ENCODE results near the gene GAB2.

Gene GAB2

DNA sequence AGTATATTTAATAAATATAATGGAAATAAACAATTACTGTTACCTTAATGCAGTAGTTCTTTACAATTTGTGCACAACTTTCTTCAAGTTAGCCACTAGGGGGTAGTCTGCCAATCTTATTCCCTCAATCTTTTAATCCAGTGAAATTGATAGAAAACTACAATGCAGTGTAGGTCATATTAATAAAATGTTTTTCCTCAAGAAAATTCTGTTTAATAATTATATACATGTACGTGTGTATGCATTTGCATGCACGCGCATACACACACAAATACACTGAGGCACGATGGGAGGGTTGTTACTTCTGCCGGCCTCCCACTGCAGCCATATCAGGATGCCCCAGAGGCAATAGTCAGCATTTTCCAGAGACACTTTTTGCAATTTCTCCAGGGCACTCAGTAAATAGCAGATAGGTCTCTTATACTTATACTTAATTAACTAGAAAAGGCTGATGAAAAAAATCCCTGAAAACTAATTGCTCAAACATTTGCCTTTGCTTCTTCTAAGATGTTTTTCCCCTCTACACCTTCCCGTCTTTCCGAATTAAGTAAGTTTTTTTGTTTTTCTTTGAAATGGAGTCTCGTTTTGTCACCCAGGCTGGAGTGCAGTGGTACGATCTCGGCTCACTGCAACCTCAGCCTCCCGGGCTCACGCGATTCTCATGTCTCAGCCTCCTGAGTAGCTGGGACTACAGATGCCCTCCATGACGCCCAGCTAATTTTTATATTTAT lies 3.1 kb downstream of the GAB2 start:
- Histone ChIP-seq H3K9ac (ENCODE audit: low read length) (no peak overlapping the region), H3K4me3 (ENCODE audit: low read length) (no peak overlapping the region), H3K9me3 (ENCODE audit: control insufficient read depth, low read length) (no peaks in the 10 kb centered on the region), H3K4me1 (ENCODE audit: control insufficient read depth, insufficient read depth, low read length) (peaks cover 8% of the 10 kb centered on the region), H3K36me3 (ENCODE audit: control insufficient read depth, insufficient read depth, low read length) (no peaks in the 10 kb centered on the region), H3K27me3 (ENCODE audit: control insufficient read depth, insufficient read depth, low read length) (no peaks in the 10 kb centered on the region)

DNA sequence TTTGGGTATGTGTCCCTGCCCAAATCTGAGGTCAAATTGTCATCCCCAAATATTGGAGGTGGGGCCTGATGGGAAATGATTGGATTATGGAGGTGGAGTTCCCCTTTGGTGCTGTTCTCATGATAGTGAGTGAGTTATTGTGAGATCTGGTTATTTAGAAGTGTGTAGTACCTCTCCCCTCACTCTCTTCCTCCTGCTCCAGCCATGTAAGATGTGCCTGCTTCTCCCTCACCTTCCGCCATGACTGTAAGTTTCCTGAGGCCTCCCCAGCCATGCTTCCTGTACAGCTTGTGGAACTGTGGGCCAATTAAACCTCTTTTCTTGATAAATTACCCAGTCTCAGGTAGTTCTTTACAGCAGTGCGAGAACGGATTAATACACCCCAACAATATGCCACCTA lies 9.0 kb downstream of the GAB2 start:
- no peaks in the 10 kb centered on the region for H3K36me3 ChIP-seq (ENCODE audit: control insufficient read depth, insufficient read depth, low read length)
- no peaks in the 10 kb centered on the region for H3K27me3 ChIP-seq (ENCODE audit: control insufficient read depth, insufficient read depth, low read length)
- H3K9me3 ChIP-seq (ENCODE audit: control insufficient read depth, low read length): no peaks in the 10 kb centered on the region
- no peak overlapping the region for H3K4me3 ChIP-seq (ENCODE audit: low read length)
- H3K9ac ChIP-seq (ENCODE audit: low read length): no peak overlapping the region
- H3K4me1 ChIP-seq (ENCODE audit: control insufficient read depth, insufficient read depth, low read length): peaks cover 4% of the 10 kb centered on the region

DNA sequence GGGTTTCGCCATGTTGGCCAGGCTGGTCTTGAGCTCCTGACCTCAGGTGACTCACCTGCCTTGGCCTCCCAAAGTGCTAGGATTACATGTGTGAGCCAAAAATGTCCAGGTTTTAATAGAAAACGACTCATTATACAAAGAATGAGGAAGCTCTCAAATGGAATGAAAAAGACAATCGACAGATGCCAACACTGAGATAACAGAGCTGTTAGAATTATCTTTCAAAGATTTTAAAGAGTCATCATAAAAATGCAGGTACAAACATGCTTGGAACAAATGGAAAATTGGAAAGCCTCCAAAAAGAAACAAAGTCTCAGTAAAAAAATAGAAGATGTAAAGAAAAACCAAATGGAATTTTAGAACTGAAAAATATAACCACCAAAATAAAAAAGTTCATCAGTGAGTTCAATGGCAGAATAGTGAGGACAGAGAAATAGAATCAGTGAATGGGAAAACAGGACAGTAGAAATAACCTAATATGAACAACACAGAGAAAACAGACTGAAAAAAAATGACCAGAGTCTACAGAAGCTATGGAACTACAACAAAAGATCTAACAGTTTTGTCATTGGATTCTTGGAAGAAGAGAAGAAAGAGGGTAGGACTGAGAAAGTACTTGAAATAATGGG lies 10.9 kb downstream of the GAB2 start:
- peaks cover 13% of the 10 kb centered on the region for H3K4me1 ChIP-seq (ENCODE audit: control insufficient read depth, insufficient read depth, low read length)
- no peaks in the 10 kb centered on the region for H3K9me3 ChIP-seq (ENCODE audit: control insufficient read depth, low read length)
- no peaks in the 10 kb centered on the region for H3K36me3 ChIP-seq (ENCODE audit: control insufficient read depth, insufficient read depth, low read length)
- H3K27me3 ChIP-seq (ENCODE audit: control insufficient read depth, insufficient read depth, low read length): no peaks in the 10 kb centered on the region
- no peak overlapping the region for H3K9ac ChIP-seq (ENCODE audit: low read length)
- no peak overlapping the region for H3K4me3 ChIP-seq (ENCODE audit: low read length)

DNA sequence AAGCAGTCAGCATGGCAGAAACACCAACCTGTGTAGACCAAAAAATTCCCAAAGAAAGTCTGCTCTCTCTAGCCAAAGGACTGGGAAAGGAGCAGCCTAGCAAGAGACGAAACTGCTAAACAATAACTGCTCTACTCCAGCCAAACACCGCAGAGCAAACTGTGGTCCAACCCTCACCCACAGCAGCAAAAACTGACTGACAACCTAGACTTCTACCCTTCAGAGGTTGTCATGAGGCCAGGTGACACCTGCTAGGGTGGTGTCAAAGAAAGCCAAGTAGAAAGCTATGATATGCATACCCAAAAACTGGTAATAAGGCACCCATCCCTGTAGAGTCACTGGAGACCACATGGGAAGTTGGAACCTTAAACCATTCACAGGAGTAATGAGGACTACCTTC lies 11.8 kb downstream of the GAB2 start:
- Histone ChIP-seq H3K4me1 (ENCODE audit: control insufficient read depth, insufficient read depth, low read length) (peaks cover 13% of the 10 kb centered on the region), H3K27me3 (ENCODE audit: control insufficient read depth, insufficient read depth, low read length) (no peaks in the 10 kb centered on the region), H3K9ac (ENCODE audit: low read length) (no peak overlapping the region), H3K9me3 (ENCODE audit: control insufficient read depth, low read length) (no peaks in the 10 kb centered on the region), H3K4me3 (ENCODE audit: low read length) (no peak overlapping the region), H3K36me3 (ENCODE audit: control insufficient read depth, insufficient read depth, low read length) (no peaks in the 10 kb centered on the region)

DNA sequence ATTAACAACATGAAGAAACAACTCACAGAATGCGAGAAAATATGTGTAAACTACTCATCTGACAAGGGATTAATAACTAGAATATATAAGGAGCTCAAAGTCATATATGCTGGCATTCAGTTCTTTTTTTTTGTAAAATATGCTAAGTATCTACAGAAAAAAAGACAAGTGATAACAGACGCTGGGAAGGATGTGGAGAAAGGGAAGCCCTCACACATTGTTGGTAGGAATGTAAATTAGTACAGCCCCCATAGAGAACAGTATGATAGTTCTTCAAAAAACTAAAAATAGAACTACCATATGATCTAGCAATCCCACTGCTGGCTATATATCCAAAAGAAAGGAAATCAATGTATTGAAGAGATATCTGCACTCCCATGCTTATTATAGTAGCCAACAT lies 13.8 kb downstream of the GAB2 start:
- H3K9me3 ChIP-seq (ENCODE audit: control insufficient read depth, low read length): no peaks in the 10 kb centered on the region
- H3K36me3 ChIP-seq (ENCODE audit: control insufficient read depth, insufficient read depth, low read length): no peaks in the 10 kb centered on the region
- H3K27me3 ChIP-seq (ENCODE audit: control insufficient read depth, insufficient read depth, low read length): no peaks in the 10 kb centered on the region
- H3K4me1 ChIP-seq (ENCODE audit: control insufficient read depth, insufficient read depth, low read length): peaks cover 13% of the 10 kb centered on the region
- no peak overlapping the region for H3K9ac ChIP-seq (ENCODE audit: low read length)
- H3K4me3 ChIP-seq (ENCODE audit: low read length): no peak overlapping the region

DNA sequence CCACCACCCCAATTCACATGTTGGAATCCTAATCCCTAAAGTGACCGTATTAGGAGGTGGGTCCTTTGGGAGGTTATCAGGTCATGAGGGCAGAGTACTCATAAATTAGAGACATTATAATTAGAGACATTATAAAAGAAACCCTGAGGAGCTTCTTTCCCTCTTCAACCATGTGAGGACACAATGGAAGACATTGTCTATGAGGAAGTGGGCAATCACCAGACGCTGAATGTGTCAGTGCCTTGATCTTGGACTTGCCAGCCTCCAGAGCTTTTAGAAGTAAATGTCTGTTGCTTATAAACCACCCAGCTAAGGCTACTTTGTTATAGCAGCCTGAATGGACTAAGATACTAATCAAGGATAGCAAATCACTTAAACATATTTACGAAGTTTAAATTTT lies 14.8 kb downstream of the GAB2 start:
- no peak overlapping the region for H3K4me3 ChIP-seq (ENCODE audit: low read length)
- H3K9ac ChIP-seq (ENCODE audit: low read length): no peak overlapping the region
- no peaks in the 10 kb centered on the region for H3K9me3 ChIP-seq (ENCODE audit: control insufficient read depth, low read length)
- H3K27me3 ChIP-seq (ENCODE audit: control insufficient read depth, insufficient read depth, low read length): no peaks in the 10 kb centered on the region
- H3K36me3 ChIP-seq (ENCODE audit: control insufficient read depth, insufficient read depth, low read length): no peaks in the 10 kb centered on the region
- H3K4me1 ChIP-seq (ENCODE audit: control insufficient read depth, insufficient read depth, low read length): peaks cover 13% of the 10 kb centered on the region

DNA sequence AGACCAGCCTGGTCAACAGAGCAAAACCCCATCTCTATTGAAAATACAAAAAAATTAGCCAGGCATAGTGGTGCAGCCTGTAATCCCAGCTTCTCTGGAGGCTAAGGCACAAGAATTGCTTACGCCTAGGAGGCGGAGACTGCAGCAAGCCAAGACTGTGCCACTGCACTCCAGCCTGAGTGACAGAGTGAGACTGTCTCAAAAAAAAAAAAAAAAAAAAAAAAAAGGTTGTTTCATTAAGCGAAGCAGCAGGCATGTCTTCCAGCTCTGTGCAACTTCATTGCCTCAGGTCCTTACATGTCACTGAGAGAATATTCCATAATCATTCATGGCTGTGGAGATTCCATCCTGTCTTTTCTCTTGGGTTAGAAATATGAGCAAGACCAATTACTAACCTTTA lies 16.9 kb downstream of the GAB2 start:
- no peaks in the 10 kb centered on the region for H3K9me3 ChIP-seq (ENCODE audit: control insufficient read depth, low read length)
- H3K4me1 ChIP-seq (ENCODE audit: control insufficient read depth, insufficient read depth, low read length): peaks cover 13% of the 10 kb centered on the region
- no peak overlapping the region for H3K9ac ChIP-seq (ENCODE audit: low read length)
- H3K4me3 ChIP-seq (ENCODE audit: low read length): no peak overlapping the region
- no peaks in the 10 kb centered on the region for H3K27me3 ChIP-seq (ENCODE audit: control insufficient read depth, insufficient read depth, low read length)
- H3K36me3 ChIP-seq (ENCODE audit: control insufficient read depth, insufficient read depth, low read length): no peaks in the 10 kb centered on the region

DNA sequence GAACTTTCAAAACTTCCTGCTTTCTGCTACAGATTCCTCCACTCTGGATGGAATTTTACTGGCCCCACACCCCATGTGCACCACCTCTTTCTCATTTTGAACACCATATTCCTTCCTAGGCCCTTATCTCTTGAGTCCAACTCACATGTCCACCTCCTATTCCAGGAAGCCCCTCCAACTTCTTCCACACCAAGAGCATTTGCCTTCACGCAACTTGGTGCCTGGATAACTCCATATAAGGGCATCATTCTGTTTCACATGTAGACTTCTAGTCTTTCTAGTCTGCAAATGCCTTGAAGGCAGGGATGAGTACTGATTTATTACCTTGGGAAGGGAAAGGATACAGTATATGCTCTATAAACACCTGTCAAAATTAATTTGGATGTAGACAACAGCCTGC lies 17.5 kb downstream of the GAB2 start:
- no peak overlapping the region for H3K9ac ChIP-seq (ENCODE audit: low read length)
- H3K4me3 ChIP-seq (ENCODE audit: low read length): no peak overlapping the region
- no peaks in the 10 kb centered on the region for H3K27me3 ChIP-seq (ENCODE audit: control insufficient read depth, insufficient read depth, low read length)
- H3K4me1 ChIP-seq (ENCODE audit: control insufficient read depth, insufficient read depth, low read length): peaks cover 19% of the 10 kb centered on the region
- no peaks in the 10 kb centered on the region for H3K36me3 ChIP-seq (ENCODE audit: control insufficient read depth, insufficient read depth, low read length)
- no peaks in the 10 kb centered on the region for H3K9me3 ChIP-seq (ENCODE audit: control insufficient read depth, low read length)

DNA sequence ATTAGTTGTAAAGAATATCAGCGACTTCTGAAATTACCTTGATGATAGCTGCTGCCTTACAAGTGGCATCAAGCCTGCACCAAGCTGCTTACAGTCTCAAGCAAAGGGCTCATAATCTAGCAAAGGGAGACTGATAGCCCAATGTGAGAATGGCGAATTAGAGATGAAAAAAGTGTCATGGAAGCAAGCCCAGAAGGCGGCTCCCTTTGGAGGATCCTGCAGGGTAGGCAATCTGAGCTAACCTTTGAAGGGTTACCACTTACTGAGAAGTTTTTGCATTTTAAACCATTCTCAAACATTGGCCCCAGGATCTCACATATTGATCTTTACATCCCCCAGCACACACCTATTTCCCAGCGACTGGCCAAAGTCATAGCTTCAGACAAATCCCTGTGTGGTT lies 18.5 kb downstream of the GAB2 start:
- no peaks in the 10 kb centered on the region for H3K9me3 ChIP-seq (ENCODE audit: control insufficient read depth, low read length)
- H3K36me3 ChIP-seq (ENCODE audit: control insufficient read depth, insufficient read depth, low read length): no peaks in the 10 kb centered on the region
- H3K27me3 ChIP-seq (ENCODE audit: control insufficient read depth, insufficient read depth, low read length): no peaks in the 10 kb centered on the region
- peaks cover 24% of the 10 kb centered on the region for H3K4me1 ChIP-seq (ENCODE audit: control insufficient read depth, insufficient read depth, low read length)
- H3K4me3 ChIP-seq (ENCODE audit: low read length): no peak overlapping the region
- H3K9ac ChIP-seq (ENCODE audit: low read length): no peak overlapping the region

DNA sequence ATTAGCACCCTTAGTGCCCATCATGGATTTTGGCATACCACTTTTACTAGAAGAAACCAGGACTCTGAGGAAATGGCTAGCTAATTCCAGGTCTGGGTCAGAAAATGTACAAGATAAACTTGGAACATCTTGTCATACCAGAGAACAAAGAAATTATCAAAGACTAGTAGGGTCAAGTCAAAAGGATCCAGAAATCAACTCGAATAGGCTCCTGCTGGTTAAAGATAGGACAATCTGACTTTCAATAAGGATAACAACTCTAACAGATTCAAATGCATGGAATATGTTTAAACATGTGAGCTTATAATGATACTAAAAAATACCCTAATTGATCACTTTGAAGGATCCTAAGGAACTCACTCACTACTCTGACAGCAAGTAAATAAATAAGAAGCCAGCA lies 18.9 kb downstream of the GAB2 start:
- no peaks in the 10 kb centered on the region for H3K27me3 ChIP-seq (ENCODE audit: control insufficient read depth, insufficient read depth, low read length)
- H3K9ac ChIP-seq (ENCODE audit: low read length): no peak overlapping the region
- no peaks in the 10 kb centered on the region for H3K9me3 ChIP-seq (ENCODE audit: control insufficient read depth, low read length)
- no peaks in the 10 kb centered on the region for H3K36me3 ChIP-seq (ENCODE audit: control insufficient read depth, insufficient read depth, low read length)
- H3K4me3 ChIP-seq (ENCODE audit: low read length): no peak overlapping the region
- H3K4me1 ChIP-seq (ENCODE audit: control insufficient read depth, insufficient read depth, low read length): peaks cover 21% of the 10 kb centered on the region

DNA sequence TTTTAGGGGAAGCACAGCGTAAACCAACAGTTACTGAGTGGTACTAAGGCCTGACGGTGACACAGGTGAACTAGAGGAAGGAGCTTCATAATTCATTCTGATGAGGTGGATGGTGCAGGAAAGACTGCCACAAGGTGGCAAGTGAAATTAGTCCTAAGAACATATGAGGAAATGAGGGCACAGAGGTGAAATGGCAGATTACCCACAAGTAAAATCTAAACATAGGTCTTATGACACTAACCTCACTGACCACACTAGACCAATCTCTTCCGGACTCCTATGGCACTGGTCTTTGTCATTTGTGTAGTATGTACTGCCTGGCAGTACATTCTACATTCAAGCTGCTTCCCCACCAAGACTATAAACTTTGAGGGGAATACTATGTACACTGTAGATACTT lies 20.2 kb downstream of the GAB2 start:
- peaks cover 11% of the 10 kb centered on the region for H3K4me1 ChIP-seq (ENCODE audit: control insufficient read depth, insufficient read depth, low read length)
- no peaks in the 10 kb centered on the region for H3K27me3 ChIP-seq (ENCODE audit: control insufficient read depth, insufficient read depth, low read length)
- H3K9ac ChIP-seq (ENCODE audit: low read length): no peak overlapping the region
- no peak overlapping the region for H3K4me3 ChIP-seq (ENCODE audit: low read length)
- no peaks in the 10 kb centered on the region for H3K36me3 ChIP-seq (ENCODE audit: control insufficient read depth, insufficient read depth, low read length)
- no peaks in the 10 kb centered on the region for H3K9me3 ChIP-seq (ENCODE audit: control insufficient read depth, low read length)

DNA sequence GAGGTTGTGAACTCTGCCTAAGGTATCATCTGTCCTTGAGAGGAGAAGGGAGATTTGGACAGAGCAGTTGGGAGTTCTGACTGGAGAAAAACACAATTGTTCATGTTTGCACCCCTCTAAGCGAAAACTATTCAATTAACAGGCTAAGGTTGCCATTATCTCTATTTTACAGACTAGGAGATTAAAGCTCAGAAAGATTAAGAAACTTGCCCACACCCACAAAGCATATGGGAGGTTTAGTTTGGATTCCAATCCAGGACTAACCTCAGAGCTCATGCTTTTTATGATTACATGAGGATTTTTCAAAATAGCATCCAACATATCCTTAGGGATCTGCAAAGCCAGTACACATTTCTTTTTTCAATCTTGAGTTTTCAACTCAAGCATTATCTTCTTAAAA lies 22.0 kb downstream of the GAB2 start:
- Histone ChIP-seq H3K9me3 (ENCODE audit: control insufficient read depth, low read length) (no peaks in the 10 kb centered on the region), H3K4me3 (ENCODE audit: low read length) (no peak overlapping the region), H3K27me3 (ENCODE audit: control insufficient read depth, insufficient read depth, low read length) (no peaks in the 10 kb centered on the region), H3K36me3 (ENCODE audit: control insufficient read depth, insufficient read depth, low read length) (no peaks in the 10 kb centered on the region), H3K4me1 (ENCODE audit: control insufficient read depth, insufficient read depth, low read length) (peaks cover 11% of the 10 kb centered on the region), H3K9ac (ENCODE audit: low read length) (no peak overlapping the region)
